BJ (cell line): ENCODE measurements around the gene PLD3. TPM values are rescaled to one million over a fixed set of nuclear protein-coding genes. Genes with fewer than 3 reads are reported as not detected.
A peak's percentile ranks its signal among the peaks of the same experiment; 100 is the strongest.

Experiments
- CTCF ChIA-PET: fragments of 350-600 bp; formaldehyde crosslinking; extraction: SDS; loops from one replicate; lab custom pipeline; 2021; ENCODE audit warnings: antibody characterized with exemption, inconsistent platforms; lab: Yijun Ruan, JAX
- POLR2A ChIA-PET: fragments of 300-600 bp; sonication (Branson Sonifier 250); formaldehyde crosslinking; extraction: SDS; loops from one replicate; lab custom pipeline; 2021; ENCODE audit warnings: antibody characterized with exemption; lab: Charles Lee
- DNase-seq: peaks from one replicate; pipeline ENCODE4 v3.0.0-alpha.2; 2011; ENCODE audit warnings: low read depth
- H3K27me3 ChIP-seq: 2 replicates; pipeline ENCODE4 v1.6.0; 2011; ENCODE audit warnings: low read length; ENCODE audit not compliant: control insufficient read depth, insufficient read depth
- H3K36me3 ChIP-seq: 2 replicates; pipeline ENCODE4 v1.5.1; 2011; ENCODE audit warnings: low read length; ENCODE audit not compliant: control insufficient read depth, insufficient read depth
- H3K4me3 ChIP-seq: 2 replicates; pipeline ENCODE4 v1.5.1; 2011; ENCODE audit warnings: low read depth, mild to moderate bottlenecking, control low read depth, low read length
- CTCF ChIP-seq: IDR thresholded peaks from 2 replicates; pipeline ENCODE4 v1.5.1; 2011; ENCODE audit warnings: low read depth, mild to moderate bottlenecking, control low read depth, inconsistent platforms, low read length, moderate library complexity; ENCODE audit not compliant: insufficient read depth
- polyA minus RNA-seq: library from RNA; depleted of rRNA, polyadenylated mRNA; stranded (reverse); fragments of >200 nt; gene quantifications from 2 replicates; pipeline ENCODE4 v1.2.3, GENCODE V29; 2011; rRNA and poly(A)+ RNA removed
- polyA plus RNA-seq: library from polyadenylated mRNA; depleted of rRNA; stranded (reverse); fragments of >200 nt; gene quantifications from 2 replicates; pipeline ENCODE4 v1.2.3, GENCODE V29; 2011; rRNA removed

PLD3 gene
- polyA plus RNA-seq (320 and 571 TPM in 2 replicates), polyA minus RNA-seq (107 and 122 TPM in 2 replicates)

GRCh38 chr19:40348125-40348913 lies at the start of gene PLD3, which contains the start of gene C19orf47:
Gene PLD3, plus strand, starts transcription at chr19:40348695. Its CDS starts 17,789 bp downstream, at chr19:40366484.
Gene C19orf47, minus strand, starts transcription at chr19:40348397. Its CDS starts 6,540 bp downstream, at chr19:40341857.
- Histone ChIP-seq H3K36me3 (no peaks in the 10 kb centered on the region), H3K4me3 (peak within 1 kb of the TSS; percentile 76), H3K27me3 (no peaks in the 10 kb centered on the region)
- ChIA-PET CTCF (interaction anchor here (0.8 to 1.3 kb wide), 5 partner anchors 13 to 287 kb away, joined by 3 to 8 read pairs (median 4); no protein-coding TSS in a partner anchor), POLR2A (interaction anchor here (0.7 to 1.2 kb wide), 2 partner anchors 78 to 256 kb away, joined by 3 to 4 read pairs; partner anchors contain the start of gene SERTAD1)
- no peak for TF ChIP-seq CTCF
- DNase-seq = peak; percentile 94

GRCh38 chr19:40300668-40301067 lies 47.8 kb upstream of the PLD3 start:
- no peak for DNase-seq
- Histone ChIP-seq H3K4me3 (no peak overlapping the region), H3K36me3 (no peaks in the 10 kb centered on the region), H3K27me3 (no peaks in the 10 kb centered on the region)
- no peak for TF ChIP-seq CTCF
- ChIA-PET CTCF (interaction anchor here (1.2 to 1.7 kb wide), 2 partner anchors 69 to 334 kb away, joined by 3 to 4 read pairs; no protein-coding TSS in a partner anchor), POLR2A (no interaction called here)

GRCh38 chr19:40302224-40303011 lies 46.1 kb upstream of the PLD3 start:
- H3K4me3 ChIP-seq = no peak overlapping the region
- no peaks in the 10 kb centered on the region for H3K36me3 ChIP-seq
- no peak for DNase-seq
- no peaks in the 10 kb centered on the region for H3K27me3 ChIP-seq
- ChIA-PET POLR2A (no interaction called here), CTCF (interaction anchor here (1.6 kb wide), 1 partner anchor 332 kb away, joined by 5 read pairs; no protein-coding TSS in a partner anchor)
- TF ChIP-seq CTCF = no peak

GRCh38 chr19:40303765-40304164 lies 44.7 kb upstream of the PLD3 start:
- no peak for DNase-seq
- ChIA-PET POLR2A (no interaction called here), CTCF (interaction anchor here (0.6 to 2.6 kb wide), 11 partner anchors 9 to 331 kb away, joined by 3 to 26 read pairs (median 6); partner anchors contain the start of gene LTBP4)
- TF ChIP-seq CTCF = no peak
- no peaks in the 10 kb centered on the region for H3K27me3 ChIP-seq
- H3K36me3 ChIP-seq = no peaks in the 10 kb centered on the region
- no peak overlapping the region for H3K4me3 ChIP-seq
